Fibroblast of mammary gland (primary cell): ENCODE results near the gene ARMC10.
"Not testable (repeated sequence)": the region's sequence is repeated elsewhere in the genome, so short reads cannot be mapped to it uniquely, and the experiment has no call there.

Experiments
- DNase-seq: peaks from one replicate; pipeline ENCODE4 v3.0.0-alpha.2; 2010; ENCODE audit warnings: low read depth
- H3K4me3 ChIP-seq: 2 replicates; pipeline ENCODE4 v1.5.1; 2011; ENCODE audit warnings: low read depth, mild to moderate bottlenecking, low read length, moderate library complexity; ENCODE audit not compliant: control insufficient read depth
- TF ChIP-seq, protein P1 (sequence below): conservative IDR thresholded peaks from 2 replicates; pipeline ENCODE4 v1.5.1; 2011; ENCODE audit warnings: low read depth, low read length, inconsistent platforms; ENCODE audit not compliant: control insufficient read depth, insufficient read depth

The ARMC10 gene

DNA sequence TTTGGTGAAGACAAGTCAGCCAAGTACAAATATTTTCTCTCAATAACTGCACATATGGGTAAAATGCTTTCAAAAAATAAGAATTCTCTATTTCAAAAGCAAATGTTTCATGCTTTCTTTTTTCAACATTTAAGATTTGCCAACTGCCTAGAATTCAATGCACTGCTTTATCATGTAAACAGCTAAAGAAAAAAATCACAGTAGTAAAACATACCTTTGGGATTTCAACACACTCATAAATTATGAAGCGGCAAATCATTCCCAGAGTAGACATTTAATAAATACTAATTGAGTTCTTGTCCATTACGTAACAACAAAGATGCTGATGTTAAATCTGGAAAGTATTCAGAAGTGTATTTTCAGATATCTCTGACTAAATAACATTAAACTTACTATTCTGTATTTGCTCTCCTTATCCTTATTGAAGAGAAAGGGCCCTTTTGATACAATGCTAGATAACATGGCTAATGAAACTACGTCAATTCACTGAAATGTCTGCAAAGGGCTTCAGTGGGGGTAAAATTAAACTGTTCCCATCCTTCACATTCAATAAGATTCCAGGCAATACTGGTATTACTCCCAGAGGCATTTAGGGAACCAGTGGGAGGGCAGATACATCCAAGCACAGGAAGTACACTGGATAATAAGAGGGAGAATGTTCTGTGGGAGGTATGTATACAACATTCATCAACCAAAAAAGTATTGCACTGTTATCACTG lies 60.1 kb downstream of the ARMC10 start:
- TF ChIP-seq, protein P1, sequence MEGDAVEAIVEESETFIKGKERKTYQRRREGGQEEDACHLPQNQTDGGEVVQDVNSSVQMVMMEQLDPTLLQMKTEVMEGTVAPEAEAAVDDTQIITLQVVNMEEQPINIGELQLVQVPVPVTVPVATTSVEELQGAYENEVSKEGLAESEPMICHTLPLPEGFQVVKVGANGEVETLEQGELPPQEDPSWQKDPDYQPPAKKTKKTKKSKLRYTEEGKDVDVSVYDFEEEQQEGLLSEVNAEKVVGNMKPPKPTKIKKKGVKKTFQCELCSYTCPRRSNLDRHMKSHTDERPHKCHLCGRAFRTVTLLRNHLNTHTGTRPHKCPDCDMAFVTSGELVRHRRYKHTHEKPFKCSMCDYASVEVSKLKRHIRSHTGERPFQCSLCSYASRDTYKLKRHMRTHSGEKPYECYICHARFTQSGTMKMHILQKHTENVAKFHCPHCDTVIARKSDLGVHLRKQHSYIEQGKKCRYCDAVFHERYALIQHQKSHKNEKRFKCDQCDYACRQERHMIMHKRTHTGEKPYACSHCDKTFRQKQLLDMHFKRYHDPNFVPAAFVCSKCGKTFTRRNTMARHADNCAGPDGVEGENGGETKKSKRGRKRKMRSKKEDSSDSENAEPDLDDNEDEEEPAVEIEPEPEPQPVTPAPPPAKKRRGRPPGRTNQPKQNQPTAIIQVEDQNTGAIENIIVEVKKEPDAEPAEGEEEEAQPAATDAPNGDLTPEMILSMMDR, result no peak
- no peak overlapping the region for H3K4me3 ChIP-seq
- DNase-seq, result peak; percentile 30

DNA sequence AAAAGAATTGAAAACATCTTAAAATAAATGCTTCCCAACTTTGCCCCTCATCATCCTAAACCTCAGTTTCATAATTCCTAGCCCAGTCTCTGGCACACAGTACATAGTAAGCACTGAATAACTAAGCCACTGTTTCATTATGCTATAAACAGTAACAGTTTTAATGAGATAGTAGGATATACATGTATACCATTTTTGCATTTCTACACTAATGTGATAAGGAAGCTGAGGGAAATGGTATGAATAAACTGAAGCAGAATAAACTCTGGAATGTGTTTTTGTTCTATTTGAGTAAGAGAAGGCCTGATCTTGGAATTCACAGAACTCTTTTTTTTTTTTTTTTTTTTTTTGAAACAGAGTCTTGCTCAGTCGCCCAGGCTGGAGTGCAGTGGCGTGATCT lies 65.1 kb downstream of the ARMC10 start:
- TF ChIP-seq, protein P1, result no peak
- no peak for DNase-seq
- no peak overlapping the region for H3K4me3 ChIP-seq

DNA sequence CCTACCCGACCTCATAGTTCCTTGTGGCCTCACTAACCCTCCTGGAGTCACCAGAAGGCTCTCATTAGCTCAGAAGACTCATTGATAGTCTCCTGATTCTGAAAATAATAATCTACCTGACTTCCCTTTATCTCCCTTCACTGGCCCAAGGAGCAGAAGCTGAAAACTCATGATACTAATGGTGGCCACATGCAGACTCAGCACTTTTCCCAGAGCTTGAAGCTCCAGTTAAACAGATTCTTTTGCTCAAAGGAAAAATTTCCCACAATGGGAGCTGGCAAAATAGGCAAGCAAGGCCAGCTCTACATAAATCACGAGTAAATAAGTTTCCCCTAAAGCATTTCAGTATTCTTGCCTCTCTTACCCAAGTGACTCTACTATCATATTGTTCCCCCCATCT lies 65.7 kb downstream of the ARMC10 start:
- TF ChIP-seq, protein P1, result no peak
- DNase-seq, result no peak
- H3K4me3 ChIP-seq, result no peak overlapping the region

GRCh38 chr7:103141753-103142404 lies 66.9 kb downstream of the ARMC10 start:
- no peak for DNase-seq
- H3K4me3 ChIP-seq, result no peak overlapping the region
- TF ChIP-seq, protein P1, result no peak

DNA sequence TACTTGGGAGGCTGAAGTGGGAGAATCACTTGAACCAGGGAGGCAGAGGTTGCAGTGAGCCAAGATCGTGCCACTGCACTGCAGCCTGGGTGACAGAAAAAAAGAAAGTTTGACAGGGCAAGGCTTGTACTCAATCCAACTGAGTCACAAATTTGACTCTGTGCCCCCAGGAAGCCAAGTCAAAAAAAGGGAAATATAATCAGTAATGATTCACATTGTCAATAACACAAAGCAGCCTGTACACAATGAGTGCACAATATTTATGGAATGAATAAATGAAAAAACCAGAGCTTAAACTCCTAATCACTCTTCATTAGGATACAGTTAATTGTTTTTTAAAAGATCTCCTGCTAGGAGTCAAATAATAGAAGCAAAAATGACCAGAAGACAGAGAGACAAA lies 67.6 kb downstream of the ARMC10 start:
- no peak overlapping the region for H3K4me3 ChIP-seq
- no peak for DNase-seq
- TF ChIP-seq, protein P1, result no peak

DNA sequence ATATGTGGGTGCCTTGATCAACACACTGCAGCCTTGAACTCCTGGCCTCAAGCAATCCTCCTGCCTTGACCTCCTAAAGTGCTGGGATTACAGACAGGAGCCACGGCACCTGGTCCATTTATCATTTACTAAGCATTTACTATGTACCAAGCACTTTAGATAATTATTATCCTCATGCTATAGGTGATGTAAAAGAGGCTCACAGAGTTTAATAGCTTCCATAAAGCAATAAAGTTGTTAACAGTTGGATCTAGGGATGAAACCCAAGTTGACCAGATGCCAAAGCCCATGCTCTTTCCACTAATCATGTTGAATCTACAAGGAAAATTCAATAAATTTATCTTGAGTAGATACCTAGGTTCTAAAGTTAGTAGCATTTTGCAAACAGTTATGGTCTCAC lies 68.9 kb downstream of the ARMC10 start:
- DNase-seq, result no peak
- no peak overlapping the region for H3K4me3 ChIP-seq
- TF ChIP-seq, protein P1, result no peak

GRCh38 chr7:103144754-103145153 lies 69.8 kb downstream of the ARMC10 start:
- H3K4me3 ChIP-seq, DNase-seq: not testable (repeated sequence)
